HepG2 (cell line): ENCODE measurements around the gene MICAL3. TPM values are rescaled to one million over a fixed set of nuclear protein-coding genes. Genes with fewer than 3 reads are reported as not detected.
"Not testable (repeated sequence)": the region's sequence is repeated elsewhere in the genome, so short reads cannot be mapped to it uniquely, and the experiment has no call there.

Experiments
- ATAC-seq: fragments of 200-7000 bp; cut with Tn5 transposase; 3 replicates; pipeline ENCODE4 v1.9.1; 2020; ENCODE audit warnings: mild to moderate bottlenecking, moderate library complexity
- BruUV-seq: library from RNA; stranded (reverse); fragments of 400-500 nt; replicated peaks from 2 replicates; lab custom pipeline; 2021; lab: Mats Ljungman, UMichigan
- CTCF ChIA-PET: fragments of 300-600 bp; formaldehyde crosslinking; extraction: SDS; loops from one replicate; lab custom pipeline; 2021; ENCODE audit warnings: low total read pairs, inconsistent platforms, low intra/inter-chr PET ratio; lab: Yijun Ruan, JAX
- POLR2A ChIA-PET: fragments of 350-600 bp; sonication (Branson Sonifier 250); formaldehyde crosslinking; loops from one replicate; lab custom pipeline; 2020; ENCODE audit warnings: antibody characterized with exemption, inconsistent platforms; lab: Yijun Ruan, JAX
- DNase-seq: peaks from one replicate; pipeline ENCODE4 v3.0.0-alpha.2; 2015; ENCODE audit warnings: low spot score
- FAIRE-seq: peaks from 3 replicates; lab custom pipeline; 2011; peaks lifted over from hg19 to GRCh38; lab: Jason Lieb, UNC
- H2AFZ ChIP-seq: one replicate; pipeline ENCODE4 v1.6.1; 2011; ENCODE audit warnings: low read length, inconsistent platforms
- H3K27ac ChIP-seq: fragments of 300-600 bp; 3 replicates; pipeline ENCODE4 v1.8.0; 2011; ENCODE audit warnings: mixed run types, mild to moderate bottlenecking, mixed read lengths, low read length, inconsistent platforms; ENCODE audit not compliant: insufficient read depth; ENCODE audit errors: extremely low read length
- H3K27me3 ChIP-seq, 2 experiments: fragments of 200-600 bp in 1 of 2; 2 replicates in 1 of 2; 3 replicates in 1 of 2; pipeline versions ENCODE4 v1.6.0 to v1.8.0; 2011; ENCODE audit warnings: low read length in 2 of 2, mild to moderate bottlenecking in 2 of 2, moderate library complexity in 2 of 2, inconsistent platforms in 1 of 2; ENCODE audit not compliant: insufficient read depth in 2 of 2, control insufficient read depth in 1 of 2
- H3K36me3 ChIP-seq, 2 experiments: fragments of 200-600 bp in 1 of 2; replicated peaks in 1 of 2; 2 replicates in 1 of 2; 3 replicates in 1 of 2; pipeline versions ENCODE4 v1.5.1 to v1.8.0; 2011; ENCODE audit warnings: low read length in 2 of 2, inconsistent platforms in 1 of 2; ENCODE audit not compliant: insufficient read depth in 2 of 2, control insufficient read depth in 1 of 2
- H3K4me1 ChIP-seq: 2 replicates; pipeline ENCODE4 v1.5.1; 2012; ENCODE audit warnings: low read length, inconsistent platforms; ENCODE audit not compliant: insufficient read depth
- H3K4me2 ChIP-seq: 2 replicates; pipeline ENCODE4 v1.6.0; 2011; ENCODE audit warnings: low read depth, low read length, inconsistent platforms
- H3K4me3 ChIP-seq, 3 experiments: fragments of 200-600 bp in 1 of 3; sonication (generic), shearing (Covaris generic) in 1 of 3; replicated peaks in 1 of 3; 2 replicates each; pipeline ENCODE4 v1.5.1; 2011 to 2016; ENCODE audit warnings: low read length in 3 of 3, inconsistent platforms in 2 of 3, low read depth in 2 of 3, mild to moderate bottlenecking in 2 of 3, control low read depth in 1 of 3, mixed read lengths in 1 of 3; ENCODE audit not compliant: insufficient read depth in 1 of 3
- H3K79me2 ChIP-seq: one replicate; pipeline ENCODE4 v1.6.1; 2011; ENCODE audit warnings: low read length, inconsistent platforms; ENCODE audit not compliant: insufficient read depth
- H3K9ac ChIP-seq: 2 replicates; pipeline ENCODE4 v1.6.0; 2011; ENCODE audit warnings: mild to moderate bottlenecking, low read depth, low read length, inconsistent platforms; ENCODE audit not compliant: insufficient read depth
- H3K9me3 ChIP-seq: 2 replicates; pipeline ENCODE4 v1.5.1; 2012; ENCODE audit warnings: mild to moderate bottlenecking, low read length
- H4K20me1 ChIP-seq: 2 replicates; pipeline ENCODE4 v1.6.0; 2011; ENCODE audit warnings: inconsistent platforms, mild to moderate bottlenecking, low read length, moderate library complexity; ENCODE audit not compliant: insufficient read depth
- WGBS: methylation state at CpG from one replicate; pipeline ENCODE4 v1.1.6; 2017; ENCODE audit warnings: low lambda C conversion rate; 5-methylcytosine and 5-hydroxymethylcytosine counted together
- in situ Hi-C: cut with HindIII; loops from 2 replicates; pipeline ENCODE4 v1.10.0; 2017; ENCODE audit warnings: low pct_unique_long_range_greater_than_20kb; ENCODE audit not compliant: extremely low pct_ligation_motif_present
- intact Hi-C: fragments of 100-400 bp; cut with micrococcal nuclease; formaldehyde crosslinking; loops from one replicate; pipeline ENCODE4 v1.10.0; 2022; ENCODE audit not compliant: unreplicated experiment
- polyA plus RNA-seq, 8 experiments: library from polyadenylated mRNA; depleted of rRNA in 3 of 8; stranded (reverse) in 7 of 8; unstranded in 1 of 8; fragments of >200 nt; fragmentation: Illumina TruSeq in 4 of 8; extraction: Trizol in 4 of 8; gene quantifications; 2 replicates each; pipeline versions ENCODE4 v1.2.1 to v1.2.3, GENCODE V29; 2011 to 2016; ENCODE audit warnings: low read depth in 4 of 8, missing spikeins in 1 of 8, mixed read lengths in 1 of 8; ENCODE audit not compliant: insufficient read depth in 1 of 8
- total RNA-seq, 5 experiments: library from RNA; depleted of rRNA; stranded (reverse); fragments of >200 nt; fragmentation: Illumina TruSeq; extraction: Trizol; gene quantifications; 2 replicates each; pipeline ENCODE4 v1.2.3, GENCODE V29; 2016; ENCODE audit warnings: low read depth in 1 of 5

Gene MICAL3
- total and polyA plus RNA-seq, 2 of the 13 experiments (the other 11 are each of a cell fraction or from before 2014, with no cell fraction given) = 5.3 to 12.5 TPM

DNA sequence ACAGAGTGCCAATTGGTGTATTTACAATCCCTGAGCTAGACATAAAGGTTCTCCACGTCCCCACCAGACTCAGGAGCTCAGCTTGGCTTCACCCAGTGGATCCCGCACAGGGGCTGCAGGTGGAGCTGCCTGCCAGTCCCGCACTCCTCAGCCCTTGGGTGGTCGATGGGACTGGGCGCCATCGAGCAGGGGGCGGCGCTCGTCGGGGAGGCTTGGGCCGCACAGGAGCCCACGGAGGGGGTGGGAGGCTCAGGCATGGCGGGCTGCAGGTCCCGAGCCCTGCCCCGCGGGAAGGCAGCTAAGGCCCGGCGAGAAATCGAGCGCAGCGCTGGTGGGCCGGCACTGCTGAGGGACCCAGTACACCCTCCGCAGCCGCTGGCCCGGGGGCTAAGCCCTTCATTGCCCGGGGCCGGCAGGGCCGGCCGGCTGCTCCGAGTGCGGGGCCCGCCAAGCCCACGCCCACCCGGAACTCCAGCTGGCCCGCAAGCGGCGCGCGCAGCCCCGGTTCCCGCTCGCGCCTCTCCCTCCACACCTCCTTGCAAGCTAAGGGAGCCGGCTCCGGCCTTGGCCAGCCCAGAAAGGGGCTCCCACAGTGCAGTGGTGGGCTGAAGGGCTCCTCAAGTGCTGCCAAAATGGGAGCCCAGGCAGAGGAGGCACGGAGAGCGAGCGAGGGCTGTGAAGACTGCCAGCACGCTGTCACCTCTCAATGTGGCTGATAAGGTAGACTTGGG, 29.0 kb upstream of the MICAL3 start:
- H3K9me3 ChIP-seq, CTCF ChIA-PET, in situ Hi-C loops, intact Hi-C loops, H3K36me3 ChIP-seq, H3K27me3 ChIP-seq, FAIRE-seq, H3K9ac ChIP-seq, BruUV-seq, H3K4me3 ChIP-seq, H2AFZ ChIP-seq, ATAC-seq, H3K79me2 ChIP-seq, DNase-seq, H3K27ac ChIP-seq, H3K4me2 ChIP-seq, H4K20me1 ChIP-seq: not testable (repeated sequence)
- WGBS = 96% methylated on average over 29 of the region's 49 CpGs
- H3K4me1 ChIP-seq = peaks cover 58% of the 10 kb centered on the region
- POLR2A ChIA-PET = interaction anchor here (1.3 to 3.2 kb wide), 3 partner anchors 8 to 23 kb away, joined by 6 to 12 read pairs (median 11); partner anchors contain the start of gene PEX26

GRCh38 chr22:18051113-18051512, 26.8 kb upstream of the MICAL3 start:
- CTCF ChIA-PET, H3K27me3 ChIP-seq, POLR2A ChIA-PET, BruUV-seq, H3K79me2 ChIP-seq, H3K27ac ChIP-seq, FAIRE-seq, DNase-seq, H2AFZ ChIP-seq, H3K9ac ChIP-seq, H4K20me1 ChIP-seq, ATAC-seq, in situ Hi-C loops, H3K36me3 ChIP-seq, H3K9me3 ChIP-seq, H3K4me2 ChIP-seq, intact Hi-C loops, H3K4me3 ChIP-seq: not testable (repeated sequence)
- WGBS = 47% methylated on average over 12 of the region's 12 CpGs
- peaks cover 36% of the 10 kb centered on the region for H3K4me1 ChIP-seq
